GM15510 (cell line): ENCODE measurements around the gene IRF2.

ENCODE experiments used
- POLR2A ChIP-seq: IDR thresholded peaks from 3 replicates; pipeline ENCODE4 v1.6.1; 2011; ENCODE audit warnings: borderline replicate concordance; ENCODE audit not compliant: insufficient read length; ENCODE audit errors: extremely low read depth

IRF2 gene

GRCh38 chr4:184448141-184448540 lies 26.2 kb downstream of the IRF2 start:
- no peak for TF ChIP-seq POLR2A

- TF ChIP-seq POLR2A, result no peak
These were observed 26.7 kb downstream of the IRF2 start for GRCh38 chr4:184447664-184448063.

GRCh38 chr4:184446132-184446658 lies 28.2 kb downstream of the IRF2 start:
- no peak for TF ChIP-seq POLR2A

GRCh38 chr4:184444953-184445309 lies 29.4 kb downstream of the IRF2 start:
- no peak for TF ChIP-seq POLR2A

- TF ChIP-seq POLR2A, result no peak
These were observed 30.0 kb downstream of the IRF2 start for GRCh38 chr4:184444215-184444952.

GRCh38 chr4:184443318-184443717 lies 31.0 kb downstream of the IRF2 start:
- no peak for TF ChIP-seq POLR2A

GRCh38 chr4:184442314-184442635 lies 32.1 kb downstream of the IRF2 start:
- no peak for TF ChIP-seq POLR2A

GRCh38 chr4:184441461-184442313 lies 32.7 kb downstream of the IRF2 start:
- TF ChIP-seq POLR2A, result no peak

- no peak for TF ChIP-seq POLR2A
These were observed 33.6 kb downstream of the IRF2 start for GRCh38 chr4:184440595-184441358.

- no peak for TF ChIP-seq POLR2A
These were observed 34.3 kb downstream of the IRF2 start for GRCh38 chr4:184439856-184440594.

GRCh38 chr4:184439386-184439785 lies 35.0 kb downstream of the IRF2 start:
- no peak for TF ChIP-seq POLR2A

GRCh38 chr4:184438375-184438774 lies 36.0 kb downstream of the IRF2 start:
- no peak for TF ChIP-seq POLR2A

- no peak for TF ChIP-seq POLR2A
These were observed 36.6 kb downstream of the IRF2 start for GRCh38 chr4:184437565-184438265.
